ENCODE data around the gene ARHGAP1. TPM values are rescaled to one million over a fixed set of nuclear protein-coding genes. Genes with fewer than 3 reads are reported as not detected.
A peak's percentile ranks its signal among the peaks of the same experiment; 100 is the strongest.

Gene ARHGAP1
- 41.5 and 54.3 TPM in 2 replicates for total RNA-seq (2014; rRNA removed; shearing (Covaris generic))
- 98.5 and 107 TPM in 2 replicates for polyA plus RNA-seq (2016; fragmentation: Nextera tagmentation; extraction: Ambion mirVana)

GRCh38 chr11:46700241-46701077 is at the start of gene ARHGAP1, which contains the start of gene ZNF408:
Gene ARHGAP1 (minus strand): TSS chr11:46700619. CDS start chr11:46696107, 4,512 bp downstream.
Gene ZNF408 (plus strand): TSS chr11:46701031. CDS start chr11:46701048, 17 bp downstream.
- Histone ChIP-seq H3K36me3 (ENCODE audit: low read depth) (peaks cover 8% of the 10 kb centered on the region; the same call in 1 of the 2 replicates), H3K9ac (peak within 1 kb of the TSS; percentile 92), H3K27me3 (replicated peaks; ENCODE audit: insufficient read depth) (no peaks in the 10 kb centered on the region), H2AFZ (peak within 1 kb of the TSS; percentile 94), H4K20me1 (ENCODE audit: insufficient read depth) (no peaks in the 10 kb centered on the region), H3F3A (ENCODE audit: insufficient read depth) (peaks cover 7% of the 10 kb centered on the region; the same call in 1 of the 2 replicates), H3K4me1 (ENCODE audit: insufficient read depth) (peaks cover 34% of the 10 kb centered on the region), H3K4me3 (peak within 1 kb of the TSS; percentile 88), H3K4me2 (ENCODE audit: unreplicated experiment) (peak within 1 kb of the TSS; percentile 92), H3K79me2 (ENCODE audit: insufficient read depth) (peaks cover 89% of the 10 kb centered on the region), H3K9me2 (ENCODE audit: insufficient read depth) (no peaks in the 10 kb centered on the region), H3K27ac (peak within 1 kb of the TSS; percentile 94), H3K9me3 (ENCODE audit: low read depth) (no peaks in the 10 kb centered on the region)
- WGBS, 2 experiments (ENCODE audit: low coverage in 1 of 2, low lambda C conversion rate in 2 of 2, missing lambda C conversion rate in 2 of 2) = 1 to 2% methylated on average over 42 to 44 of the region's 44 CpGs
- peak; percentile 100 for DNase-seq
- in situ Hi-C loops (cut with MboI) = no loop called here
- TF ChIP-seq EZH2phosphoT487 (IDR thresholded peaks at IDR 0.05; ENCODE audit: insufficient read depth, low read depth) = no peak
- TF ChIP-seq EZH2 (IDR thresholded peaks at IDR 0.05; ENCODE audit: insufficient read depth, poor library complexity, severe bottlenecking) = no peak

- Histone ChIP-seq H3K4me3 (no peak overlapping the region), H3K36me3 (ENCODE audit: low read depth) (peaks cover 75% of the 10 kb centered on the region), H4K20me1 (ENCODE audit: insufficient read depth) (no peaks in the 10 kb centered on the region), H3K9ac (no peak overlapping the region), H3F3A (ENCODE audit: insufficient read depth) (no peaks in the 10 kb centered on the region), H3K79me2 (ENCODE audit: insufficient read depth) (no peaks in the 10 kb centered on the region), H2AFZ (no peak overlapping the region), H3K9me3 (ENCODE audit: low read depth) (no peaks in the 10 kb centered on the region), H3K4me2 (ENCODE audit: unreplicated experiment) (no peak overlapping the region), H3K27me3 (replicated peaks; ENCODE audit: insufficient read depth) (no peaks in the 10 kb centered on the region), H3K9me2 (ENCODE audit: insufficient read depth) (no peaks in the 10 kb centered on the region), H3K4me1 (ENCODE audit: insufficient read depth) (no peaks in the 10 kb centered on the region), H3K27ac (no peak overlapping the region)
- in situ Hi-C loops (cut with MboI) = no loop called here
- DNase-seq = no peak
- 89 to 93% methylated on average over 6 of the region's 6 CpGs for WGBS, 2 experiments (ENCODE audit: low coverage in 1 of 2, low lambda C conversion rate in 2 of 2, missing lambda C conversion rate in 2 of 2)
- no peak for TF ChIP-seq EZH2 (IDR thresholded peaks at IDR 0.05; ENCODE audit: insufficient read depth, poor library complexity, severe bottlenecking)
- no peak for TF ChIP-seq EZH2phosphoT487 (IDR thresholded peaks at IDR 0.05; ENCODE audit: insufficient read depth, low read depth)
Observed at GRCh38 chr11:46747150-46747549, 46.7 kb upstream of the ARHGAP1 start.

GRCh38 chr11:46745995-46746394 is 45.6 kb upstream of the ARHGAP1 start:
- no peak for TF ChIP-seq EZH2 (IDR thresholded peaks at IDR 0.05; ENCODE audit: insufficient read depth, poor library complexity, severe bottlenecking)
- TF ChIP-seq EZH2phosphoT487 (IDR thresholded peaks at IDR 0.05; ENCODE audit: insufficient read depth, low read depth) = no peak
- no peaks in the 10 kb centered on the region for H4K20me1 ChIP-seq (ENCODE audit: insufficient read depth)
- in situ Hi-C loops (cut with MboI) = no loop called here
- H2AFZ ChIP-seq = no peak overlapping the region
- H3K4me3 ChIP-seq = no peak overlapping the region
- peaks cover 74% of the 10 kb centered on the region for H3K36me3 ChIP-seq (ENCODE audit: low read depth)
- H3K4me1 ChIP-seq (ENCODE audit: insufficient read depth) = no peaks in the 10 kb centered on the region
- no peak overlapping the region for H3K4me2 ChIP-seq (ENCODE audit: unreplicated experiment)
- no peaks in the 10 kb centered on the region for H3F3A ChIP-seq (ENCODE audit: insufficient read depth)
- H3K9me3 ChIP-seq (ENCODE audit: low read depth) = no peaks in the 10 kb centered on the region
- H3K79me2 ChIP-seq (ENCODE audit: insufficient read depth) = no peaks in the 10 kb centered on the region
- H3K9ac ChIP-seq = no peak overlapping the region
- no peak for DNase-seq
- 96 to 98% methylated on average over 3 of the region's 3 CpGs for WGBS, 2 experiments (ENCODE audit: low coverage in 1 of 2, low lambda C conversion rate in 2 of 2, missing lambda C conversion rate in 2 of 2)
- no peak overlapping the region for H3K27ac ChIP-seq
- H3K9me2 ChIP-seq (ENCODE audit: insufficient read depth) = no peaks in the 10 kb centered on the region
- no peaks in the 10 kb centered on the region for H3K27me3 ChIP-seq (replicated peaks; ENCODE audit: insufficient read depth)

- Histone ChIP-seq H3K9me2 (ENCODE audit: insufficient read depth) (no peaks in the 10 kb centered on the region), H3F3A (ENCODE audit: insufficient read depth) (no peaks in the 10 kb centered on the region), H3K9me3 (ENCODE audit: low read depth) (no peaks in the 10 kb centered on the region), H4K20me1 (ENCODE audit: insufficient read depth) (no peaks in the 10 kb centered on the region), H3K36me3 (ENCODE audit: low read depth) (peaks cover 69% of the 10 kb centered on the region), H3K4me1 (ENCODE audit: insufficient read depth) (no peaks in the 10 kb centered on the region), H3K4me2 (ENCODE audit: unreplicated experiment) (no peak overlapping the region), H3K9ac (no peak overlapping the region), H3K27ac (no peak overlapping the region), H3K27me3 (replicated peaks; ENCODE audit: insufficient read depth) (no peaks in the 10 kb centered on the region), H3K79me2 (ENCODE audit: insufficient read depth) (no peaks in the 10 kb centered on the region), H3K4me3 (no peak overlapping the region), H2AFZ (no peak overlapping the region)
- TF ChIP-seq EZH2phosphoT487 (IDR thresholded peaks at IDR 0.05; ENCODE audit: insufficient read depth, low read depth) (no peak), EZH2 (IDR thresholded peaks at IDR 0.05; ENCODE audit: insufficient read depth, poor library complexity, severe bottlenecking) (no peak)
- in situ Hi-C loops (cut with MboI) = no loop called here
- 48 to 54% methylated on average over 1 of the region's 1 CpG for WGBS, 2 experiments (ENCODE audit: low coverage in 1 of 2, low lambda C conversion rate in 2 of 2, missing lambda C conversion rate in 2 of 2)
- DNase-seq = no peak
Observed at GRCh38 chr11:46745328-46745727, 44.9 kb upstream of the ARHGAP1 start.

Data from GM23248 (cell line).